GM13977 (cell line): ENCODE results near the gene FAM20C.

Experiments used
- DNase-seq: peaks from one replicate; pipeline ENCODE4 v3.0.0; 2012; ENCODE audit warnings: low spot score
- CTCF ChIP-seq: IDR thresholded peaks from 2 replicates; pipeline ENCODE4 v1.5.1; 2012; ENCODE audit warnings: mild to moderate bottlenecking, control low read depth; ENCODE audit not compliant: insufficient read depth; ENCODE audit errors: extremely low read depth, missing control alignments
- in situ Hi-C: fragments of 300-500 bp; cut with MboI; formaldehyde crosslinking; loops from one replicate; pipeline ENCODE4 v1.12.0; 2022; ENCODE audit warnings: low sequenced_read_pairs, low pct_unique_long_range_greater_than_20kb, mixed read lengths, inconsistent platforms; ENCODE audit not compliant: unreplicated experiment

The FAM20C gene

GRCh38 chr7:228610-229009, 36.2 kb downstream of the FAM20C start:
- in situ Hi-C loops = no loop called here
- no peak for TF ChIP-seq CTCF
- no peak for DNase-seq

- in situ Hi-C loops = no loop called here
Observed at GRCh38 chr7:229184-229964, 37.0 kb downstream of the FAM20C start.

GRCh38 chr7:230274-230673, 37.9 kb downstream of the FAM20C start:
- in situ Hi-C loops = no loop called here
- no peak for DNase-seq
- no peak for TF ChIP-seq CTCF

More at GRCh38 chr7:229184-229964, 37.0 kb downstream of the FAM20C start:
- no peak for DNase-seq
- TF ChIP-seq CTCF = no peak

- TF ChIP-seq CTCF = no peak
- no peak for DNase-seq
- in situ Hi-C loops = no loop called here
Observed at GRCh38 chr7:231030-231857, 38.9 kb downstream of the FAM20C start.

- in situ Hi-C loops = no loop called here
Observed at GRCh38 chr7:231858-232246, 39.5 kb downstream of the FAM20C start.

More at GRCh38 chr7:231858-232246, 39.5 kb downstream of the FAM20C start:
- no peak for TF ChIP-seq CTCF
- no peak for DNase-seq
